ENCODE measurements around the gene CD82.

DNA sequence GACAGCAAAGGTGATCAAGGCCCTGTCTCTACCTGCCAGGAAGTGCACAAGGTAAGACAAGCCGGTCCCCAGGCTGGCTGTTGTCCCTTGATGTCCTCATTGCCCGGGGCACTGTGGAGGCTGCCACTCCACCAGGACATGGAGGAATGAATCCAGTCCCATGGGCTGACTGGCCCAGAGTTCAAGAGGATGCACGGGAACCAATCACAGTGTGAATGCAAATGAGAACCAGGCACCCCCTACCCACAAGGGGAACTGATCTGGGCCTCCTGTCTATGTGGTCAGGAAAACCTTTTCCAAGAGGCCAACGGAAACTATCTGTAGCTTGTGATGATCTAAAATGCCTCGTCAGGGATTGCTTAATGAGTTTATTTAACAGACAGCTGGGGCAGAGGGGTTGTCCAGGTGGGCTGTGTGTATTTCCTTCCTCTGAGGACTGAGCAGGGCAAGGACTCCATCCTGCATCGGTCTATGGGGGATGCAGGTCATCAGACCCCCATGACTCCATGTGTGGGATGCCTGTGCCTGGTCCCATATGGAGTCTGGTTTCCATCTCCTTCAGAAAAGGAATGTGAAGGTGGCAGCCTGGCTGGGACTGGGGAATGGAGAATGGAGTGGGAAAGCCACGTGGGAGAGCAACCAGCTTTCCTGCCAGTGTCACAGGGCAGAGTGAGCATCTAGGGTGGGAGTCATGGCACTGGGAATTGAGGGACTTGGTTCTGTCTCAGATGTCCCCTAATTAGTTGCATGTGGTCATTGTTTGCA is 60.5 kb downstream of the CD82 start:
- no peak for TF ChIP-seq EZH2 (IDR thresholded peaks at IDR 0.05)
- no peak for TF ChIP-seq POLR2AphosphoS5 (IDR thresholded peaks at IDR 0.05; ENCODE audit: borderline replicate concordance, low read depth, low read length)
- TF ChIP-seq FOXP2 (optimal IDR thresholded peaks at IDR 0.05; ENCODE audit: control extremely low read depth, extremely low read length, insufficient read depth) = no peak

Data from SK-N-MC (cell line).